ENCODE results near the gene ALDH5A1.
A peak's percentile ranks its signal among the peaks of the same experiment; 100 is the strongest.

GRCh38 chr6:24520929-24521546, 26.3 kb downstream of the ALDH5A1 start:
- TF ChIP-seq CTCF (IDR thresholded peaks at IDR 0.05) (peak in 4 of 7 experiments; percentile 18 to 43 (median 32)), EP300 (IDR thresholded peaks at IDR 0.05) (no peak), POLR2A (IDR thresholded peaks at IDR 0.05) (no peak)
